ENCODE results near the gene MAL.

Gene MAL

GRCh38 chr2:95025406-95026319 lies at the start of gene MAL:
MAL (plus strand) TSS chr2:95025708; CDS start chr2:95025793, 85 bp downstream.
- DNase-seq (ENCODE audit: low read depth, low spot score), result no peak

DNA sequence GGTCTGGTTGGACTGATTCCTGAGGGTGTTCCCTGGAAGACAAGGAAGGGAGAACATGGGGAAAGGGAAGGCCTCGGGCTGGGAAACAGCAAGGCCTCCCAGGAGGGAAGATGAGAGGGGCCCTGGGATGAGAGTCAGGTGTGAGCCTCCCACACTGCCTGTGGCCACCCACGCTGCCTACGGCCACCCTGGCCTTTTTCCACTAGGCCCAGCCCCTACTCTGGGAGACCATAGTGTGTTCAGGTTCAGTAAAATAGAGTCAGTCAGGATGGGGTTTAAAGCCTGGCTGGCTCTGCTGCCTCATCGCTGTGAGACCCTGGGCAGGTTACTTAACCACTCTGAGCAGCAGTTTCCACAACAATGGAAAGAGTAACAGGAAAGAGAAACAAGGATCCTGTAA lies 47.7 kb upstream of the MAL start:
- no peak for DNase-seq (ENCODE audit: low read depth, low spot score)

- no peak for DNase-seq (ENCODE audit: low read depth, low spot score)
Observed at GRCh38 chr2:94978917-94979316, 46.6 kb upstream of the MAL start.

GRCh38 chr2:94979406-94980375 lies 45.8 kb upstream of the MAL start:
- no peak for DNase-seq (ENCODE audit: low read depth, low spot score)

GRCh38 chr2:94980406-94980805 lies 45.1 kb upstream of the MAL start:
- no peak for DNase-seq (ENCODE audit: low read depth, low spot score)

GRCh38 chr2:94982156-94982555 lies 43.4 kb upstream of the MAL start:
- DNase-seq (ENCODE audit: low read depth, low spot score), result no peak

- DNase-seq (ENCODE audit: low read depth, low spot score), result no peak
Observed at GRCh38 chr2:94982675-94983074, 42.8 kb upstream of the MAL start.

GRCh38 chr2:94984964-94985575 lies 40.4 kb upstream of the MAL start:
- DNase-seq (ENCODE audit: low read depth, low spot score), result no peak

DNA sequence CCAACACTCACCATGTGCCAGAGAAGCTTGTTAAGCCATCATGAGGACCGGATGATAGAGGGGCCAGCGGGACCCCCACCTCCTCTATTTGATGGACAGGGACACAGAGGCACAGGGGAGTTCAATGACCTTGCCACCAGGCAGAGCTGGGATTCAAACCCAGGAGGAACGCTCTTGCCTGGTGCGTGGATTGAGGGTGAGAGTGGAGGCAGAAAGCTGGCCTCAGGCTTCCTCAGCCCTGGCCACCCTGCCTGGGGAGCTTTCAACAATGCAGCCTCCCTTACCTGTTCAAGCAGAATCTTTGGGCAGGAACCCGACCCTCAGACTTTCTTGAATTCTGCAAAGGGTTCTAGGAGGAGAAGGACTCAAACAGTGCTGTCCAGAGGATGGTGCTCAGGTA lies 39.9 kb upstream of the MAL start:
- DNase-seq (ENCODE audit: low read depth, low spot score), result no peak

GRCh38 chr2:94986392-94986963 lies 39.0 kb upstream of the MAL start:
- DNase-seq (ENCODE audit: low read depth, low spot score), result no peak

GRCh38 chr2:94987074-94988020 lies 38.2 kb upstream of the MAL start:
- DNase-seq (ENCODE audit: low read depth, low spot score), result no peak

DNA sequence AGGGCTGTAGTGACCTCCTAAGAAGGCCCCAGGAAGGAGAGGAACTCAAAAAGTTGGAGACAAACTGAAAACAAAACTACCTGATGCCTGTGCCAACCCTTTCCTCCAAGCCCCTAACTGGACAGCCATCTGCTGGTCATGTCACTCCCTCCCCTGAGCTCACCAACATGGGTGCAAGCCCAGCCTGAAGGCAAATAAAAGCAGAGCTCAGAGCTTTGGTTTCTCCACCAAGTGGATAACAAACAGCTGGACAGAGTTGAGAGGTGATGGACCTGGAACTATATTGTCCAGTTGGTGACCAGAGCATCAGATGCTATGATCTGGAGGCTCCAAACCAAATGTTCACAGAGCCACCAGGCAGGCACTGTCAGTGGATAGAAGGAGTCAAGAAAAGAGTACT lies 34.6 kb upstream of the MAL start:
- no peak for DNase-seq (ENCODE audit: low read depth, low spot score)

GRCh38 chr2:94992360-94992759 lies 33.1 kb upstream of the MAL start:
- no peak for DNase-seq (ENCODE audit: low read depth, low spot score)

DNA sequence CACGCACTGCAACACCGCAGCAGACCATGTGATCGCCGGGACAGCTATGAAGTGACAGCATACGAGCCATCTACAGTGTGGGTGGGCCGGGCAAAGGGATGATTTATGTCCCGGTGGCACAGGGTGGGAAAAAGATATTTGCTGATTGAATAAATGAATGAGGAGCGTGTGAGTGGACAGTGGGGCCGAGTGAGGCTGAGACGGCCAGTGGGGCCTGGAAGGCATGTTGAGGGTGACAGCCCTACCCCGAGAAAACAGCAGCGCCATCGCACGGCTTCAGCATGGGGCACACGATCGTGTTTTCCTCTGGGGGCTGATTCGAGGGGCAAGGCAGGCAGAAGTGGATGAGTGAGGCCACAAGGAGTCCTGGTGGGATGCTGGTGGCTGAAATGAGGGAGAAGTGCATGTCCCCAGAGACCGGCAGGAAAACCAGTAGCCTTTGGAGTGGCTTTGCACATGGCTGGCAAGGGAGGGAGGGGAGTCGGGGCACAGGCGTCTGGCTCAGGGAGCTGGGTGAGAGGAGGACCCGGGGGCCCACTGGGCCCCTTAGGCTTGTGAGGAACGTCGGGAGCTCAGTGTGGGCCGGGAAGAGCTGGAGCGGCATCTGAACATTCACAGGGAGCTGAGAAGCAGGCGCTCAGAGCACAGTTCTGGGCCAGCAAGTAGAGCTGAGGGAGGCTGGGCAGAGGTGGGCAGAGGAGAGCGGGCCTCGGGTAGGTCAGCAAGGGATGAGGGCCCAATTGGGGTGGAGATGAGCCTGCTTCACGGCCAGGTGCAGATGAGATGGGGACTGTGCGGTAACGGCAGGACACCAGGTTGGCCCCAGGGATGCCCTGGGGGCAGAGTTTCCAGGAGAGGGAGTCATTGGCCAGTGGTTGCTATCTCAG lies 32.1 kb upstream of the MAL start:
- no peak for DNase-seq (ENCODE audit: low read depth, low spot score)

DNA sequence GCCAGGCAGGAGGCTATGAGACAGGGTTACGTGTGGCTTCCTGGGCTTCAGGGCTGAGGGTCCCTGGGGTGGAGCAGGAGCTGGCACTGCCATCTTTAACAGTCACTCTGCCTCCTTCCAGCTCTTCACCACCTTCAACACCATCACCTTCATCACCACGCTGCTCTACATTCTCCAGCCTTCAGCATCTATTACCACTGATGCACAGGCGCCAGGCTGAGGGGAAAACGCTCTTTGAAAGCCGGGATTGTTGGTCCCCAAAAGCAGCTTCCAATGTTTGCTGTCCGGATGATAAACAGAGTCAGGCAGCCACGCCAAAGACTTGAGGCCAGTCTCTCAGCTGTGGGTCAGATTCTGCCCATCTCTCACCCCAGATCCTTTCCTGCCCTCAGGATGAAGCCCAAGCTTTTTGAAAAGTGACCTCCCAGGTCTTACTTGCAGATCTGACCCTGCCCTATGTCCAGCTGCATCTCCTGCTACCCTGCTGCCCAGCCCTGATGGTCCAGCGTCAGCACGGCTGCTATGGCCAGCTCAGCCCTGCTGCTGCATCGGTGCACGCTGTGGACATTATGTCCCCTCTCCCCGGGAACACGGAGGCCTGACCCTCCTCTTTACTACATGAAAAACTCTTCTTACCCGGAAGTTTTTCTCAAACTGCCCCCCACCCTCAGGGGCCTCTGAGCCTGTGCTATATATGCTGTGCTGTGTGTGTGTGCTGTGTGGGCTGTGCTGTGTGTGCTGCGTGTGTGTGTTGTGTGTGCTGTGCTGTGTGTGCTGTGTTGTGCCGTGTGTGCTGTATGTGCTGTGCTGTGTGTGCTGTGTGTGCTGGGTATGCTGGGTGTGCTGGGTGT lies 31.2 kb upstream of the MAL start:
- DNase-seq (ENCODE audit: low read depth, low spot score), result no peak

- DNase-seq (ENCODE audit: low read depth, low spot score), result no peak
Observed at GRCh38 chr2:94994914-94995552, 30.5 kb upstream of the MAL start.

- DNase-seq (ENCODE audit: low read depth, low spot score), result no peak
Observed at GRCh38 chr2:94995553-94996304, 29.8 kb upstream of the MAL start.

Data from brain pericyte (primary cell).